GM23338 (cell line): ENCODE data around the gene SLK. TPM values are rescaled to one million over a fixed set of nuclear protein-coding genes. Genes with fewer than 3 reads are reported as not detected.

Source experiments
- ATAC-seq: fragments of 200-7000 bp; cut with Tn5 transposase; 3 replicates; pipeline ENCODE4 v1.9.1; 2020
- DNase-seq: peaks from one replicate; pipeline ENCODE4 v3.0.0-alpha.2; 2015; ENCODE audit warnings: low spot score
- H2AFZ ChIP-seq: fragments of 200-600 bp; sonication (generic); 2 replicates; pipeline ENCODE4 v1.8.0; 2016; ENCODE audit warnings: antibody characterized with exemption, mild to moderate bottlenecking, moderate library complexity
- H3F3A ChIP-seq: fragments of 200-600 bp; sonication (generic); replicated peaks from 2 replicates; pipeline ENCODE4 v1.8.0; 2017; ENCODE audit warnings: antibody characterized with exemption, mixed run types, low read depth
- H3K27ac ChIP-seq: fragments of 200-600 bp; sonication (generic); 2 replicates; pipeline ENCODE4 v1.6.1; 2016; ENCODE audit warnings: low read depth
- H3K27me3 ChIP-seq: fragments of 200-600 bp; sonication (generic); 2 replicates; pipeline ENCODE4 v1.8.0; 2016; ENCODE audit warnings: mild to moderate bottlenecking, mixed run types, moderate library complexity; ENCODE audit not compliant: insufficient read depth
- H3K36me3 ChIP-seq: fragments of 200-600 bp; sonication (generic); 2 replicates; pipeline ENCODE4 v1.8.0; 2016; ENCODE audit warnings: mild to moderate bottlenecking; ENCODE audit not compliant: insufficient read depth
- H3K4me1 ChIP-seq: fragments of 200-600 bp; sonication (generic); 2 replicates; pipeline ENCODE4 v1.8.0; 2016; ENCODE audit warnings: mild to moderate bottlenecking, moderate library complexity; ENCODE audit not compliant: insufficient read depth
- H3K4me2 ChIP-seq: fragments of 200-600 bp; sonication (generic); 2 replicates; pipeline ENCODE4 v1.7.1; 2017; ENCODE audit warnings: mixed run types
- H3K4me3 ChIP-seq: fragments of 200-600 bp; sonication (generic); 2 replicates; pipeline ENCODE4 v1.6.1; 2016; ENCODE audit warnings: mixed run types
- H3K79me2 ChIP-seq: fragments of 200-600 bp; sonication (generic); replicated peaks from 2 replicates; pipeline ENCODE4 v1.8.0; 2017; ENCODE audit warnings: mild to moderate bottlenecking; ENCODE audit not compliant: insufficient read depth
- H3K9me2 ChIP-seq: fragments of 200-600 bp; sonication (generic); 2 replicates; pipeline ENCODE4 v1.8.0; 2017; ENCODE audit not compliant: insufficient read depth
- H4K20me1 ChIP-seq: fragments of 200-600 bp; sonication (generic); replicated peaks from 2 replicates; pipeline ENCODE4 v1.8.0; 2017; ENCODE audit warnings: mild to moderate bottlenecking; ENCODE audit not compliant: insufficient read depth
- H3K27ac Mint-ChIP-seq: 2 replicates; pipeline ENCODE4 v1.8.0; 2020; ENCODE audit warnings: inconsistent platforms, mild to moderate bottlenecking, moderate library complexity, mixed read lengths
- H3K27me3 Mint-ChIP-seq: 3 replicates; pipeline ENCODE4 v1.8.0; 2022; ENCODE audit warnings: low read depth, mild to moderate bottlenecking, moderate library complexity, mixed read lengths, inconsistent platforms; ENCODE audit not compliant: insufficient read depth, poor library complexity
- H3K36me3 Mint-ChIP-seq: 3 replicates; pipeline ENCODE4 v1.8.0; 2021; ENCODE audit warnings: low read depth, mild to moderate bottlenecking, inconsistent platforms, moderate library complexity, mixed read lengths
- H3K4me1 Mint-ChIP-seq: 3 replicates; pipeline ENCODE4 v1.8.0; 2020; ENCODE audit warnings: mild to moderate bottlenecking, inconsistent platforms, mixed read lengths
- H3K4me3 Mint-ChIP-seq: 3 replicates; pipeline ENCODE4 v1.8.0; 2021; ENCODE audit warnings: moderate library complexity, mild to moderate bottlenecking, inconsistent platforms, mixed read lengths
- H3K9me3 Mint-ChIP-seq: 3 replicates; pipeline ENCODE4 v1.8.0; 2020; ENCODE audit warnings: moderate library complexity, mild to moderate bottlenecking, inconsistent platforms, mixed read lengths
- CREB1 ChIP-seq: fragments of 250-450 bp; sonication (Bioruptor Pico); IDR thresholded peaks from 2 replicates; pipeline ENCODE4 v1.5.0; 2020; ENCODE audit warnings: low read depth, mild to moderate bottlenecking, moderate library complexity
- EZH2phosphoT487 ChIP-seq: fragments of 200-600 bp; sonication (generic); IDR thresholded peaks from one replicate; pipeline ENCODE4 v1.8.1; 2018; ENCODE audit warnings: antibody characterized with exemption; ENCODE audit not compliant: unreplicated experiment
- JUNB ChIP-seq: IDR thresholded peaks from one replicate; pipeline ENCODE4 v1.6.1; 2016; ENCODE audit warnings: antibody characterized with exemption; ENCODE audit not compliant: unreplicated experiment
- NANOG ChIP-seq: IDR thresholded peaks from 2 replicates; pipeline ENCODE4 v1.6.1; 2016; ENCODE audit warnings: antibody characterized with exemption, borderline replicate concordance
- ZNF114 ChIP-seq: fragments of 250-450 bp; sonication (Bioruptor Pico); IDR thresholded peaks from 2 replicates; pipeline ENCODE4 v1.5.0; 2020; ENCODE audit warnings: mild to moderate bottlenecking, moderate library complexity
- polyA plus RNA-seq: library from polyadenylated mRNA; unstranded; fragments of >200 nt; fragmentation: Nextera tagmentation; extraction: Ambion mirVana; gene quantifications from 2 replicates; pipeline ENCODE4 v1.2.1, GENCODE V29; 2016
- total RNA-seq: library from RNA; depleted of rRNA; stranded (reverse); fragments of >200 nt; shearing (Covaris generic); gene quantifications from 2 replicates; pipeline ENCODE4 v1.2.3, GENCODE V29; 2014
- TF ChIP-seq, protein P1 (sequence below), 2 experiments: fragments of 200-600 bp in 1 of 2; sonication (generic) in 1 of 2; conservative IDR thresholded peaks; 2 replicates each; pipeline versions ENCODE4 v1.5.1 to v1.6.1; 2016 to 2017; ENCODE audit warnings: antibody characterized with exemption in 2 of 2, low read depth in 2 of 2, mild to moderate bottlenecking in 2 of 2, moderate library complexity in 1 of 2
- TF ChIP-seq, protein P2 (sequence below): IDR thresholded peaks from 2 replicates; pipeline ENCODE4 v1.6.1; 2016; ENCODE audit warnings: antibody characterized with exemption
- TF ChIP-seq, protein P3 (sequence below): IDR thresholded peaks from one replicate; pipeline ENCODE4 v1.6.1; 2018; ENCODE audit warnings: antibody characterized with exemption; ENCODE audit not compliant: unreplicated experiment

SLK gene
- total and polyA plus RNA-seq, 2 experiments from 2014 or later = 8.4 to 21.5 TPM

- no peak overlapping the region for H3K4me3 Mint-ChIP-seq
Observed at GRCh38 chr10:103947799-103948516, 19.0 kb upstream of the SLK start.

More at GRCh38 chr10:103947799-103948516, 19.0 kb upstream of the SLK start:
- no peak for TF ChIP-seq EZH2phosphoT487
- TF ChIP-seq, protein P1, sequence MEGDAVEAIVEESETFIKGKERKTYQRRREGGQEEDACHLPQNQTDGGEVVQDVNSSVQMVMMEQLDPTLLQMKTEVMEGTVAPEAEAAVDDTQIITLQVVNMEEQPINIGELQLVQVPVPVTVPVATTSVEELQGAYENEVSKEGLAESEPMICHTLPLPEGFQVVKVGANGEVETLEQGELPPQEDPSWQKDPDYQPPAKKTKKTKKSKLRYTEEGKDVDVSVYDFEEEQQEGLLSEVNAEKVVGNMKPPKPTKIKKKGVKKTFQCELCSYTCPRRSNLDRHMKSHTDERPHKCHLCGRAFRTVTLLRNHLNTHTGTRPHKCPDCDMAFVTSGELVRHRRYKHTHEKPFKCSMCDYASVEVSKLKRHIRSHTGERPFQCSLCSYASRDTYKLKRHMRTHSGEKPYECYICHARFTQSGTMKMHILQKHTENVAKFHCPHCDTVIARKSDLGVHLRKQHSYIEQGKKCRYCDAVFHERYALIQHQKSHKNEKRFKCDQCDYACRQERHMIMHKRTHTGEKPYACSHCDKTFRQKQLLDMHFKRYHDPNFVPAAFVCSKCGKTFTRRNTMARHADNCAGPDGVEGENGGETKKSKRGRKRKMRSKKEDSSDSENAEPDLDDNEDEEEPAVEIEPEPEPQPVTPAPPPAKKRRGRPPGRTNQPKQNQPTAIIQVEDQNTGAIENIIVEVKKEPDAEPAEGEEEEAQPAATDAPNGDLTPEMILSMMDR (conservative IDR thresholded peaks at IDR 0.05; ENCODE audit: low read depth in 2 of 2) = no peak
- TF ChIP-seq ZNF114 (CRISPR knock-in tag) = no peak
- no peak for TF ChIP-seq CREB1
- TF ChIP-seq, protein P2, sequence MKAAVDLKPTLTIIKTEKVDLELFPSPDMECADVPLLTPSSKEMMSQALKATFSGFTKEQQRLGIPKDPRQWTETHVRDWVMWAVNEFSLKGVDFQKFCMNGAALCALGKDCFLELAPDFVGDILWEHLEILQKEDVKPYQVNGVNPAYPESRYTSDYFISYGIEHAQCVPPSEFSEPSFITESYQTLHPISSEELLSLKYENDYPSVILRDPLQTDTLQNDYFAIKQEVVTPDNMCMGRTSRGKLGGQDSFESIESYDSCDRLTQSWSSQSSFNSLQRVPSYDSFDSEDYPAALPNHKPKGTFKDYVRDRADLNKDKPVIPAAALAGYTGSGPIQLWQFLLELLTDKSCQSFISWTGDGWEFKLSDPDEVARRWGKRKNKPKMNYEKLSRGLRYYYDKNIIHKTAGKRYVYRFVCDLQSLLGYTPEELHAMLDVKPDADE = no peak
- no peak for TF ChIP-seq NANOG
- no peak for TF ChIP-seq JUNB
- TF ChIP-seq, protein P3, sequence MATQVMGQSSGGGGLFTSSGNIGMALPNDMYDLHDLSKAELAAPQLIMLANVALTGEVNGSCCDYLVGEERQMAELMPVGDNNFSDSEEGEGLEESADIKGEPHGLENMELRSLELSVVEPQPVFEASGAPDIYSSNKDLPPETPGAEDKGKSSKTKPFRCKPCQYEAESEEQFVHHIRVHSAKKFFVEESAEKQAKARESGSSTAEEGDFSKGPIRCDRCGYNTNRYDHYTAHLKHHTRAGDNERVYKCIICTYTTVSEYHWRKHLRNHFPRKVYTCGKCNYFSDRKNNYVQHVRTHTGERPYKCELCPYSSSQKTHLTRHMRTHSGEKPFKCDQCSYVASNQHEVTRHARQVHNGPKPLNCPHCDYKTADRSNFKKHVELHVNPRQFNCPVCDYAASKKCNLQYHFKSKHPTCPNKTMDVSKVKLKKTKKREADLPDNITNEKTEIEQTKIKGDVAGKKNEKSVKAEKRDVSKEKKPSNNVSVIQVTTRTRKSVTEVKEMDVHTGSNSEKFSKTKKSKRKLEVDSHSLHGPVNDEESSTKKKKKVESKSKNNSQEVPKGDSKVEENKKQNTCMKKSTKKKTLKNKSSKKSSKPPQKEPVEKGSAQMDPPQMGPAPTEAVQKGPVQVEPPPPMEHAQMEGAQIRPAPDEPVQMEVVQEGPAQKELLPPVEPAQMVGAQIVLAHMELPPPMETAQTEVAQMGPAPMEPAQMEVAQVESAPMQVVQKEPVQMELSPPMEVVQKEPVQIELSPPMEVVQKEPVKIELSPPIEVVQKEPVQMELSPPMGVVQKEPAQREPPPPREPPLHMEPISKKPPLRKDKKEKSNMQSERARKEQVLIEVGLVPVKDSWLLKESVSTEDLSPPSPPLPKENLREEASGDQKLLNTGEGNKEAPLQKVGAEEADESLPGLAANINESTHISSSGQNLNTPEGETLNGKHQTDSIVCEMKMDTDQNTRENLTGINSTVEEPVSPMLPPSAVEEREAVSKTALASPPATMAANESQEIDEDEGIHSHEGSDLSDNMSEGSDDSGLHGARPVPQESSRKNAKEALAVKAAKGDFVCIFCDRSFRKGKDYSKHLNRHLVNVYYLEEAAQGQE = no peak
- Mint-ChIP-seq H3K27ac (no peak overlapping the region), H3K4me1 (peaks cover 6% of the 10 kb centered on the region; the same call in 2 of the 3 replicates), H3K36me3 (no peaks in the 10 kb centered on the region), H3K9me3 (no peaks in the 10 kb centered on the region), H3K27me3 (no peaks in the 10 kb centered on the region)
- DNase-seq (no peak), ATAC-seq (no peak)
- no peaks in the 10 kb centered on the region for H3F3A ChIP-seq
- no peaks in the 10 kb centered on the region for H3K4me1 ChIP-seq
- H3K36me3 ChIP-seq = no peaks in the 10 kb centered on the region
- H3K9me2 ChIP-seq = no peaks in the 10 kb centered on the region
- no peak overlapping the region for H3K4me2 ChIP-seq
- H4K20me1 ChIP-seq = no peaks in the 10 kb centered on the region
- H3K79me2 ChIP-seq = no peaks in the 10 kb centered on the region
- H2AFZ ChIP-seq = peak overlapping the region; percentile 52; the same call in 1 of the 2 replicates
- no peak overlapping the region for H3K27ac ChIP-seq
- no peaks in the 10 kb centered on the region for H3K27me3 ChIP-seq
- H3K4me3 ChIP-seq = no peak overlapping the region
